B cell (primary cell): ENCODE results near the gene TBC1D22B. TPM values are rescaled to one million over a fixed set of nuclear protein-coding genes. Genes with fewer than 3 reads are reported as not detected.

Experiments used
- ATAC-seq: fragments of 200-7000 bp; cut with Tn5 transposase; one replicate; pipeline ENCODE4 v1.10.0; 2021; ENCODE audit warnings: low read depth, mild to moderate bottlenecking, moderate number of reproducible peaks, moderate library complexity
- CTCF ChIA-PET: fragments of 350-600 bp; sonication (Branson Sonifier 250); formaldehyde crosslinking; loops from one replicate; lab custom pipeline; 2021; ENCODE audit warnings: antibody characterized with exemption, inconsistent platforms; lab: Charles Lee
- POLR2A ChIA-PET: fragments of 350-600 bp; sonication (Branson Sonifier 250); formaldehyde crosslinking; loops from one replicate; lab custom pipeline; 2021; ENCODE audit warnings: antibody characterized with exemption; lab: Charles Lee
- DNase-seq: peaks from one replicate; pipeline ENCODE4 v3.0.0; 2013
- H2AFZ ChIP-seq: 2 replicates; pipeline ENCODE4 v1.6.1; 2012; ENCODE audit warnings: mild to moderate bottlenecking, low read depth, low read length; ENCODE audit not compliant: insufficient read depth, poor library complexity, severe bottlenecking
- H3K27ac ChIP-seq, 2 donors: 1 replicate in 1 of 2; 2 replicates in 1 of 2; pipeline ENCODE4 v1.5.1; 2012 to 2013; ENCODE audit warnings: low read length in 2 of 2, mild to moderate bottlenecking in 2 of 2, moderate library complexity in 1 of 2
- H3K27me3 ChIP-seq, 4 experiments: fragments of 200-600 bp in 1 of 4; sonication (generic) in 1 of 4; replicated peaks in 1 of 4; 1 replicate in 2 of 4; 2 replicates in 2 of 4; pipeline versions ENCODE4 v1.6.1 to v1.7.0; 2013 to 2016; ENCODE audit warnings: low read length in 3 of 4, mild to moderate bottlenecking in 2 of 4, mixed read lengths in 1 of 4, moderate library complexity in 1 of 4; ENCODE audit not compliant: insufficient read depth in 4 of 4, control insufficient read depth in 3 of 4; ENCODE audit errors: control extremely low read depth in 1 of 4
- H3K36me3 ChIP-seq, 2 experiments: replicated peaks in 1 of 2; 1 replicate in 1 of 2; 2 replicates in 1 of 2; pipeline versions ENCODE4 v1.6.1 to v1.7.1; 2013; ENCODE audit warnings: low read length in 1 of 2; ENCODE audit not compliant: insufficient read depth in 2 of 2, control insufficient read depth in 1 of 2; ENCODE audit errors: control extremely low read depth in 1 of 2, extremely low read depth in 1 of 2
- H3K4me1 ChIP-seq, 2 donors: fragments of 200-600 bp in 1 of 2; sonication (generic) in 1 of 2; 1 replicate in 1 of 2; 2 replicates in 1 of 2; pipeline versions ENCODE4 v1.5.1 to v1.6.1; 2013 to 2017; ENCODE audit warnings: low read length in 2 of 2; ENCODE audit not compliant: control insufficient read depth in 2 of 2, insufficient read depth in 2 of 2
- H3K4me2 ChIP-seq: replicated peaks from 2 replicates; pipeline ENCODE3; 2012; ENCODE audit warnings: mild to moderate bottlenecking, low read depth, low read length; ENCODE audit not compliant: poor library complexity, severe bottlenecking
- H3K4me3 ChIP-seq, 5 experiments: fragments of 200-600 bp in 1 of 5; sonication (generic) in 1 of 5; 1 replicate in 3 of 5; 2 replicates in 2 of 5; pipeline versions ENCODE4 v1.5.1 to v1.7.0; 2011 to 2016; ENCODE audit warnings: low read length in 4 of 5, mild to moderate bottlenecking in 4 of 5, low read depth in 2 of 5, control low read depth in 1 of 5, moderate library complexity in 1 of 5; ENCODE audit not compliant: insufficient read depth in 1 of 5; ENCODE audit errors: control extremely low read depth in 1 of 5, extremely low read depth in 1 of 5
- H3K79me2 ChIP-seq: fragments of 200-600 bp; sonication (generic); one replicate; pipeline ENCODE4 v1.6.0; 2016; ENCODE audit warnings: low read length; ENCODE audit not compliant: control insufficient read depth, insufficient read depth
- H3K9ac ChIP-seq: fragments of 200-600 bp; sonication (generic); 2 replicates; pipeline ENCODE4 v1.6.1; 2017; ENCODE audit warnings: mild to moderate bottlenecking, low read length, moderate library complexity
- H3K9me3 ChIP-seq, 3 donors: one replicate each; pipeline versions ENCODE4 v1.6.1 to v1.7.1; 2013; ENCODE audit warnings: low read length in 2 of 3; ENCODE audit not compliant: control insufficient read depth in 2 of 3, insufficient read depth in 1 of 3; ENCODE audit errors: control extremely low read depth in 1 of 3
- H4K20me1 ChIP-seq: 2 replicates; pipeline ENCODE4 v1.6.0; 2012; ENCODE audit warnings: mild to moderate bottlenecking, low read length; ENCODE audit not compliant: insufficient read depth, control insufficient read depth, poor library complexity, severe bottlenecking
- H3K27ac Mint-ChIP-seq: one replicate; pipeline ENCODE4 v1.8.0; 2021; ENCODE audit warnings: mixed read lengths
- H3K27me3 Mint-ChIP-seq: one replicate; pipeline ENCODE4 v1.8.0; 2021; ENCODE audit warnings: mixed read lengths
- H3K4me1 Mint-ChIP-seq: one replicate; pipeline ENCODE4 v1.8.0; 2021; ENCODE audit warnings: mixed read lengths
- H3K4me3 Mint-ChIP-seq: one replicate; pipeline ENCODE4 v1.8.0; 2021; ENCODE audit warnings: mixed read lengths
- H3K9me3 Mint-ChIP-seq: one replicate; pipeline ENCODE4 v1.8.0; 2022; ENCODE audit warnings: mixed read lengths; ENCODE audit not compliant: insufficient read depth
- EZH2 ChIP-seq: IDR thresholded peaks from 2 replicates; pipeline ENCODE4 v1.6.1; 2012; ENCODE audit warnings: borderline replicate concordance, low read depth, mild to moderate bottlenecking, moderate library complexity, low read length; ENCODE audit not compliant: insufficient read depth, poor library complexity, severe bottlenecking
- WGBS: methylation state at CpG from one replicate; pipeline ENCODE4 v1.1.5; 2013; ENCODE audit warnings: missing lambda C conversion rate; ENCODE audit not compliant: insufficient coverage; 5-methylcytosine and 5-hydroxymethylcytosine counted together
- intact Hi-C: fragments of 100-400 bp; cut with micrococcal nuclease; formaldehyde crosslinking; loops from one replicate; pipeline ENCODE4 v1.10.0; 2022
- polyA plus RNA-seq: library from polyadenylated mRNA; depleted of rRNA; stranded (reverse); fragments of >200 nt; gene quantifications from 2 replicates; pipeline ENCODE4 v1.2.3, GENCODE V29; 2012
- total RNA-seq, 2 donors: library from RNA; stranded (reverse); fragments of 120-200 nt in 1 of 2; gene quantifications; 1 replicate in 1 of 2; 2 replicates in 1 of 2; pipeline versions ENCODE4 v1.2.3 to v1.2.4, GENCODE V29; 2013 to 2022
- TF ChIP-seq, protein P1 (sequence below): fragments of 200-600 bp; IDR thresholded peaks from one replicate; pipeline ENCODE4 v1.8.0; 2022; ENCODE audit warnings: antibody characterized with exemption, mild to moderate bottlenecking

Gene TBC1D22B
- total and polyA plus RNA-seq, 2 donors (not counting 1 experiment from before 2014, with no cell fraction given), result 5.1 to 12.5 TPM

- Histone ChIP-seq H3K4me3 (no peak overlapping the region), H4K20me1 (no peaks in the 10 kb centered on the region), H3K79me2 (no peaks in the 10 kb centered on the region), H3K9me3 (no peaks in the 10 kb centered on the region), H2AFZ (no peak overlapping the region), H3K4me2 (no peak overlapping the region), H3K4me1 (peaks cover 0 to 8% of the 10 kb centered on the region in 2 donors), H3K27me3 (no peaks in the 10 kb centered on the region), H3K27ac (no peak overlapping the region), H3K9ac (no peak overlapping the region), H3K36me3 (peaks cover 13 to 25% of the 10 kb centered on the region in 2 experiments)
- POLR2A ChIA-PET, result no interaction called here
- Mint-ChIP-seq H3K9me3 (no peaks in the 10 kb centered on the region), H3K4me1 (peaks cover 10% of the 10 kb centered on the region), H3K4me3 (no peak overlapping the region), H3K27ac (no peak overlapping the region), H3K27me3 (no peaks in the 10 kb centered on the region)
- no peak for TF ChIP-seq EZH2
- TF ChIP-seq, protein P1, sequence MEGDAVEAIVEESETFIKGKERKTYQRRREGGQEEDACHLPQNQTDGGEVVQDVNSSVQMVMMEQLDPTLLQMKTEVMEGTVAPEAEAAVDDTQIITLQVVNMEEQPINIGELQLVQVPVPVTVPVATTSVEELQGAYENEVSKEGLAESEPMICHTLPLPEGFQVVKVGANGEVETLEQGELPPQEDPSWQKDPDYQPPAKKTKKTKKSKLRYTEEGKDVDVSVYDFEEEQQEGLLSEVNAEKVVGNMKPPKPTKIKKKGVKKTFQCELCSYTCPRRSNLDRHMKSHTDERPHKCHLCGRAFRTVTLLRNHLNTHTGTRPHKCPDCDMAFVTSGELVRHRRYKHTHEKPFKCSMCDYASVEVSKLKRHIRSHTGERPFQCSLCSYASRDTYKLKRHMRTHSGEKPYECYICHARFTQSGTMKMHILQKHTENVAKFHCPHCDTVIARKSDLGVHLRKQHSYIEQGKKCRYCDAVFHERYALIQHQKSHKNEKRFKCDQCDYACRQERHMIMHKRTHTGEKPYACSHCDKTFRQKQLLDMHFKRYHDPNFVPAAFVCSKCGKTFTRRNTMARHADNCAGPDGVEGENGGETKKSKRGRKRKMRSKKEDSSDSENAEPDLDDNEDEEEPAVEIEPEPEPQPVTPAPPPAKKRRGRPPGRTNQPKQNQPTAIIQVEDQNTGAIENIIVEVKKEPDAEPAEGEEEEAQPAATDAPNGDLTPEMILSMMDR, result peak; percentile 29
- WGBS, result 0% methylated on average over 1 of the region's 3 CpGs
- ATAC-seq (peak; percentile 31), DNase-seq (no peak)
- intact Hi-C loops, result no loop called here
- CTCF ChIA-PET, result interaction anchor here (0.7 kb wide), 1 partner anchor 22 kb away, joined by 3 read pairs; no protein-coding TSS in a partner anchor
These were observed 46.4 kb downstream of the TBC1D22B start for GRCh38 chr6:37303891-37304503.

- Histone ChIP-seq H3K9ac (no peak overlapping the region), H2AFZ (no peak overlapping the region), H3K27me3 (no peaks in the 10 kb centered on the region), H3K27ac (no peak overlapping the region), H3K36me3 (peaks cover 13 to 25% of the 10 kb centered on the region in 2 experiments), H3K4me2 (no peak overlapping the region), H4K20me1 (no peaks in the 10 kb centered on the region), H3K4me1 (peaks cover 0 to 8% of the 10 kb centered on the region in 2 donors), H3K79me2 (no peaks in the 10 kb centered on the region), H3K4me3 (no peak overlapping the region), H3K9me3 (no peaks in the 10 kb centered on the region)
- H3K4me1 Mint-ChIP-seq, result peaks cover 10% of the 10 kb centered on the region
- intact Hi-C loops, result no loop called here
- WGBS, result 98% methylated on average over 6 of the region's 7 CpGs
- H3K27ac Mint-ChIP-seq, result no peak overlapping the region
- DNase-seq (no peak), ATAC-seq (no peak)
- no peak for TF ChIP-seq EZH2
- TF ChIP-seq, protein P1, result no peak
- ChIA-PET CTCF (interaction anchor here (1.5 kb wide), 1 partner anchor 21 kb away, joined by 4 read pairs; no protein-coding TSS in a partner anchor), POLR2A (no interaction called here)
- H3K4me3 Mint-ChIP-seq, result no peak overlapping the region
- H3K9me3 Mint-ChIP-seq, result no peaks in the 10 kb centered on the region
- H3K27me3 Mint-ChIP-seq, result no peaks in the 10 kb centered on the region
These were observed 47.2 kb downstream of the TBC1D22B start for GRCh38 chr6:37304766-37305165.
